Daoy (cell line): ENCODE results near the gene ARSJ. TPM values are rescaled to one million over a fixed set of nuclear protein-coding genes. Genes with fewer than 3 reads are reported as not detected.

Source experiments
- DNase-seq: peaks from one replicate; pipeline ENCODE4 v3.0.0-alpha.2; 2015; ENCODE audit warnings: low read depth
- total RNA-seq: library from RNA; depleted of rRNA; stranded (reverse); fragments of >200 nt; shearing (Covaris generic); gene quantifications from 2 replicates; pipeline ENCODE4 v1.2.3, GENCODE V29; 2014

Gene ARSJ
- total RNA-seq, 1 experiment from 2014 or later = 12.2 TPM

GRCh38 chr4:113987382-113987941 is 8.0 kb upstream of the ARSJ start:
- DNase-seq = no peak

GRCh38 chr4:113982181-113982580 is 2.7 kb upstream of the ARSJ start:
- DNase-seq = no peak

- no peak for DNase-seq
Measured at GRCh38 chr4:113981591-113981990, 2.1 kb upstream of the ARSJ start.

GRCh38 chr4:113979905-113980615 is 613 bp upstream of the ARSJ start:
- no peak for DNase-seq

- DNase-seq = peak; percentile 11
Measured at GRCh38 chr4:113978561-113979147, 793 bp downstream of the ARSJ start.

GRCh38 chr4:113978105-113978504 is 1.3 kb downstream of the ARSJ start:
- DNase-seq = no peak

GRCh38 chr4:113977526-113977855 is 2.0 kb downstream of the ARSJ start:
- DNase-seq = no peak

GRCh38 chr4:113976741-113977525 is 2.5 kb downstream of the ARSJ start:
- DNase-seq = no peak

- DNase-seq = no peak
Measured at GRCh38 chr4:113975578-113975977, 3.9 kb downstream of the ARSJ start.

GRCh38 chr4:113974467-113974866 is 5.0 kb downstream of the ARSJ start:
- DNase-seq = no peak

- DNase-seq = no peak
Measured at GRCh38 chr4:113973345-113973744, 6.1 kb downstream of the ARSJ start.

- no peak for DNase-seq
Measured at GRCh38 chr4:113972781-113973180, 6.7 kb downstream of the ARSJ start.

GRCh38 chr4:113971706-113972360 is 7.6 kb downstream of the ARSJ start:
- no peak for DNase-seq

GRCh38 chr4:113969709-113970334 is 9.6 kb downstream of the ARSJ start:
- DNase-seq = no peak

GRCh38 chr4:113968473-113968872 is 11.0 kb downstream of the ARSJ start:
- no peak for DNase-seq

- no peak for DNase-seq
Measured at GRCh38 chr4:113967687-113968086, 11.8 kb downstream of the ARSJ start.

- no peak for DNase-seq
Measured at GRCh38 chr4:113962719-113963265, 16.7 kb downstream of the ARSJ start.

GRCh38 chr4:113962016-113962347 is 17.5 kb downstream of the ARSJ start:
- DNase-seq = no peak

GRCh38 chr4:113960684-113961321 is 18.6 kb downstream of the ARSJ start:
- no peak for DNase-seq

- DNase-seq = no peak
Measured at GRCh38 chr4:113959539-113959937, 19.9 kb downstream of the ARSJ start.
